ENCODE data around the gene DCAF5.
"Not testable (repeated sequence)": the region's sequence is repeated elsewhere in the genome, so short reads cannot be mapped to it uniquely, and the experiment has no call there.

The DCAF5 gene

GRCh38 chr14:69040353-69040752 is 112.6 kb downstream of the DCAF5 start:
- DNase-seq, result no peak

- no peak for DNase-seq
These were observed 113.7 kb downstream of the DCAF5 start for GRCh38 chr14:69039288-69039628.

GRCh38 chr14:69038455-69039287 is 114.2 kb downstream of the DCAF5 start:
- DNase-seq, result no peak

GRCh38 chr14:69037790-69038454 is 115.0 kb downstream of the DCAF5 start:
- no peak for DNase-seq

- no peak for DNase-seq
These were observed 116.0 kb downstream of the DCAF5 start for GRCh38 chr14:69036757-69037506.

- DNase-seq, result no peak
These were observed 118.2 kb downstream of the DCAF5 start for GRCh38 chr14:69034612-69035262.

GRCh38 chr14:69027242-69027913 is 125.5 kb downstream of the DCAF5 start:
- no peak for DNase-seq

- DNase-seq, result no peak
These were observed 129.9 kb downstream of the DCAF5 start for GRCh38 chr14:69023035-69023434.

- DNase-seq, result not testable (repeated sequence)
These were observed 130.8 kb downstream of the DCAF5 start for GRCh38 chr14:69022093-69022492.

- no peak for DNase-seq
These were observed 135.2 kb downstream of the DCAF5 start for GRCh38 chr14:69017706-69018105.

GRCh38 chr14:69014829-69015259 is 138.1 kb downstream of the DCAF5 start:
- DNase-seq, result no peak

GRCh38 chr14:69013943-69014782 is 138.8 kb downstream of the DCAF5 start:
- DNase-seq, result peak; percentile 47

GRCh38 chr14:69012256-69012953 is 140.5 kb downstream of the DCAF5 start:
- DNase-seq, result no peak

GRCh38 chr14:69010648-69011047 is 142.3 kb downstream of the DCAF5 start:
- no peak for DNase-seq

- DNase-seq, result peak; percentile 66
These were observed 144.5 kb downstream of the DCAF5 start for GRCh38 chr14:69008421-69008884.

- no peak for DNase-seq
These were observed 146.6 kb downstream of the DCAF5 start for GRCh38 chr14:69006346-69006745.

- DNase-seq, result no peak
These were observed 147.3 kb downstream of the DCAF5 start for GRCh38 chr14:69005432-69006148.

- DNase-seq, result no peak
These were observed 148.0 kb downstream of the DCAF5 start for GRCh38 chr14:69004731-69005431.

- DNase-seq, result no peak
These were observed 149.3 kb downstream of the DCAF5 start for GRCh38 chr14:69003626-69004025.
